ENCODE data around the gene TBC1D32.
A peak's percentile ranks its signal among the peaks of the same experiment; 100 is the strongest.
"Not testable (repeated sequence)": the region's sequence is repeated elsewhere in the genome, so short reads cannot be mapped to it uniquely, and the experiment has no call there.

The TBC1D32 gene

DNA sequence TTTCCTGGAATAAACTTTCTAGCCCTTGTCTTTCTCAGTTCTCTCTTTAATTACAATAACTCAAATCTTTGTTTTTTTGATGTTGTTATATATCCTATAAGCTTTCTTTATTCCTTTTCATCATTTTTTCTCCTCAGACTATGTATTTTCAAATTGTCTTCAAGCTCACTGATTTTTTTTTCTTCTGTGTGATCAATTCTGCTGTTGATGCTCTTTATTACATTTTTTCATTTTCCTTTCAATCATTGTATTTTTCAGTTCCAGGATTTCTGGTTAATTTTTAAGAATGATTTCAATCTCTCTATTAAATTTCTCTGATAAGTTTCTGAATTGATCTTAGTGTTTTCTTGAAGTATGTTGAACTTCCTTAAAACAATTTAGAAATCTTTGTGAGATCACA, 209.7 kb downstream of the TBC1D32 start:
- DNase-seq (ENCODE audit: low spot score): no peak

DNA sequence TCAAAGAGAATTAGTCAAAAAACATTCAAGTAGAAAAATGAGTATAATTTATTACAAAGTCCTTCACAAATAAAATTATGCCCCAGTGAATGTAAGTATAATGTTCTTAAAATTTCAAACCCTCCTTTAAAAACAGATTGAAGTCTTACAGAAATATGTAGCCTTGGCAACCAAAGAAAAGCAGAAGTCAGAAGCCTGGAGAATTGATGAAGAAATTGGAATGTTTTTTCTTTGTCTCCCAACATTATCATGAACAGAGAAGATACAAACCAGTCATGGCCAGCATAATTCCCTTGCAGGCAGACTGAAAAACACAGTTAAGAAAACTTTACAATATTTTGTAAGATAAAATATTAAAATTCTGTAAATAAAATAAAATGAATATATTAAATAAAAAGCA, 221.9 kb downstream of the TBC1D32 start:
- no peak for DNase-seq (ENCODE audit: low spot score)

DNA sequence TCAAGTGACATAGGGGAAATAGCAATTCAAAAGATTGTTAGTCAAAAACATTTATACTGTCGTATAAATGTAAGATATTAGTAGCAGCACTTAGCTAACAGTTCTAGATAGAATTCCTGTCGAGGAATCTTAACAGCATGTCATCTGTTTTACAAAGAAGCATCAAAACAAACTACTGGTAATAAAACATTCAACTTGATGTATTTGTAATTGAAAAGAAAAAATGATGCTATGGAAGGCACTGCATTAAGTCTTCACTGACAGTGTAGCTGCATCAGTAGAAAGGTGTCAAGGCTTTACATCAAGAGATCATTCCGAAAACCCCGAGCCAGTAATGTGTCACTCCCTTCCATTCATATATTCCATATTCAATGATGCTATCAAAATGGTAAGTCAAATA, 223.5 kb downstream of the TBC1D32 start:
- no peak for DNase-seq (ENCODE audit: low spot score)

DNA sequence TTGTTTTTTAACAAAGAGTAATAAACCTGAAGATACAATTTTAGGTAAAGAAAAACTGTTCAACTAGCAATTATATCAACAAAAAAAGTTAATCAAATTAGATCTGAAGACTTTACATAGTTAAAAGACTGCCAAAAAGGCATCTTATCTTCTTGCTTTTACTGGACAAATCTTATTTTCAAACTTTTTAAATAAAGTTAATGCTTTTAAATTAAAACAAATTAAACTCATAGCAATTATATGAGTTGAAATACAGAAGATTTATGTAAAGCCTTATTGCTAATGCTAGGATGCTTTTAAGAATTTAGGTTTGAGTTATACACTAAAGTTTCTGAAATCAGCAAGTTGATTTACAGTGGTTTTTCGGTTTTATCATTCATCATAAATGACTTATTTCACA, 227.3 kb downstream of the TBC1D32 start:
- DNase-seq (ENCODE audit: low spot score): no peak

DNA sequence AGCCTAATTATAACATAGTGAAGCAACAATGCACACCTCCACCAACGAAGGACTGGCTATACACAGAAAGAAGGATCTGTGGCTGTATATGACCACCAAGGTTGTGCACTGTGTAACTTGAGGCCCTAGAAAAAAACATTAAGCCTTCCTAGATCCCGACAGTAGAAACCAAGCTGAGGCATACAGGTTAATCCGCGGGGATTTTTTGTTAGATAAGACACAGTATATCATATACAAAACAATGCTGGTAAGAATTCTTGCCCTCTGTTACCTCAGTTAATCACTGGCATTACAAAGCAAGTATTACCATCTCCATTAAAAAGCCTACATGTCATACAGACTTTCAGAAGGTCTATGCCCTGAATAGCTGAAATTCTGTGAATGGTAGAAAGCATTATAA, 228.8 kb downstream of the TBC1D32 start:
- DNase-seq (ENCODE audit: low spot score): no peak

DNA sequence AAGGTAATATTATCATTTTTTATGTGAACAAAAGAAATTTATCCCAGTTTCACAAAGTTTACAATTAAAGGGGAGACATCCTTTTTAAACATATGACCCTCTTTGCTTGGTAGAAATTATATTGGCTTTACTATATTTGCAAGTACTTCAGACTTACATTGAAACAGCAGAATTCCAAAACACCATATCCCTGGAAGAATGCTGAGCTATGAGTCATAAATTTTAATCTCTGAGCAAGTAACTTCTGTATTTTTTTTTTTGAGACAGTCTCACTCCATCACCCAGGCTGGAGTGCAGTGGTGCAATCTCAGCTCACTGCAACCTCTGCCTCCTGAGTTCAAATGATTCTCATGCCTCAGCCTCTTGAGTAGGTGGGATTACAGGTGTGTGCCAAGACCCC, 240.4 kb downstream of the TBC1D32 start:
- no peak for DNase-seq (ENCODE audit: low spot score)

DNA sequence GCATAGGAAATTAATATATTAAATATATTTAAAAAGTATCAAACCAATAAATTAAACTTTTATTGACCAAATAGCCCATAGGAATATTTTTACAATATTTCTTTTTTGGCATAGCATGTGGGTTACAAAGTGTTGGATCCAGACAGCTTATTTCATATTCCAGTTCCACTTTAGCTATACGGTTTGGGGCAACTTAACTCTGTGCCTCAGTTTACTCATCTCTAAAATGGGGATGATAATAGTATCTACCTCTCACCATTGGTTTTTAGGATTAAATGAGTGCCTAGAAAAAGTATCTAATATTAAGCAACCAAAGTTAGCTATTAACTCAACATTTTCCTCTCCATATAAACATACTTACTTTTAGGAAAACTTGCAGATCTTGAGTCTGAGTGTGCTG, 243.8 kb downstream of the TBC1D32 start:
- DNase-seq (ENCODE audit: low spot score): no peak

DNA sequence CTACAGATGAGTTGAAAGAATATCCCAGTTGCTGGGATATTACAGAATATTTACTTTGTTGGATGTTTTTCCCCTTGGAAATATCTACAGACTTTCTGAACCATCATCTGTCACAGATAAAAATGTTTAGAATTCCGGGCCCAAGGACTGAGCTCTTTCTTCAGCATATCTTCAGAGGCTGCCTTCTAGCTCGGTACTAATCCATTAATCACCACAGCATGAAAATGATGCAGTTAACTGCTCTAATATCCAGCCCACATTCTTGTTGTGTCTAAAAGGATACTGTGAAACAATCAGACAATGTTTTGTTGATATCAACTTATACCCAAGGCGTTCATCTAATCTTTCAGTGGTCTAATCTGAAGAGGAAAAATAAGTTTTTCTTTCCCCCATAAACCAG, 247.4 kb downstream of the TBC1D32 start:
- DNase-seq (ENCODE audit: low spot score): no peak

DNA sequence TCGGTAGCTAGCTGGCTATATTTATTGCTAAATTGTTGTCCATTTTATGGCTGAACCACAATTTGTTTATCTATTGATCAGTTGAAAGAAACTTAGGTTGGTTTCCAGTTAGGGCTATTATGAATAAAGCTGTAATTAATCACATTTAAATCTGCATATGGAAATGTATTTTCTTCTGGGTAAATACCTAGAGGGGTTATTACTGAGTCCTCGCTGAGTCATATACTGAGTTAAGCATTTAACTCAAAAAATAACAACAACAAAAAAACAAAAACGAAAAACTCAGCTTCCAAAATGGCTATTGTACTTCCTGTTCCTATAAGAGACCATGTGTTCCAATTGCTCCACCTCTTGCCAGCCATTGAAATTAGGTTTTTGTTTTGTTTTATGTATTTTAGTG, 258.2 kb downstream of the TBC1D32 start:
- no peak for DNase-seq (ENCODE audit: low spot score)

DNA sequence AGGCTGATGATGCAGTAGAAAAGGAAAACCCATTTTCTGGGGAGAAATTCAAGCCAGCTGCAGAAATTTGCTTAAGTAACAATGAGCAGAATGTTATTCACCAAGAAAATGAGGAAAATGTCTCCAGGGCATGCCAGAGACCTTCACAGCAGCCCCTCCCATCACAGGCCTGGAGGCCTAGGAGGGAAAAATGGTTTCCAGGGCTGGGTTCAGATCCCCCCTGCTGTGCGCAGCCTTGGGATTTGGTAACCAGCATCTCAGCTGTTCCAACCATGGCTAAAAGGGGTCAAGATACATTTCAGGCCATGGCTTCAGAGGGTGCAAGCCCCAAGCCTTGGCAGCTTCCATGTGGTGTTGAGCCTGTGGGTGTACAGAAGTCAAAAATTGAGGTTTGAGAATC, 265.5 kb downstream of the TBC1D32 start:
- not testable (repeated sequence) for DNase-seq (ENCODE audit: low spot score)

DNA sequence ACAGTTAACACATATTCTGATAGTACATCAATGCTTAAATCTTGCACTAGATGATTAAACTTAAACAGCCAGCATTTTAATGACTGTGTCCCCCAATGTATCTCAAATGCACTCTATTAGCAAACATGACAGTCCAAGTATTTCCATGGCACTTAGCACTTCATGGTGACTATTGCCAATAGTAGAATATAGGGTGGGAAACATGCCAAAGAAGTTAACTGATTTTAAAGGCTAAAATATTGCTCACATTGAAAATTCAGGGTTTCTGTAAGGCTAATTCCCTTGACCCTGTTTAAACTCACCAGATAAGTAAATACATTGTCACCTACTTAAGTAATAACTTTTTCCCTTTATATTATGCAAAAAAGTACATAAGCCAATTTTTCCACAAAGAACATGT, 266.9 kb downstream of the TBC1D32 start:
- no peak for DNase-seq (ENCODE audit: low spot score)

DNA sequence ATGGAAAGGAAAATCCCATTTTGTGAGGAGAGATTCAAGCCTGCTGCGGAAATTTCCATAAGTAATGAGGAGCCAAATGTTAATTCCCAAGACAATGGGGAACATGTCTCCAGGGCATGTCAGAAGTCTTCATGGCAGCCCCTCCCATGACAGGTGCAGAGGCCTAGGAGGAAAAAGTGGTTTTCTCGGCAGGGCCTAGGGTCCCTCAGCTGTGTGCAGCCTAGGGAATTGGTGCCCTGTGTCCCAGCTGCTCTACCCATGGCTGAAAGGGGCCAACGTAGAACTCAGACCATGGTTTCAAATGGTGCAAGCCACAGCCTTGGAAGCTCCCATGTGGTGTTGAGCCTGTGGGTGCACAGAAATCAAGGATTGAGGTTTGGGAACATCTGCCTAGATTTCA, 269.9 kb downstream of the TBC1D32 start:
- no peak for DNase-seq (ENCODE audit: low spot score)

DNA sequence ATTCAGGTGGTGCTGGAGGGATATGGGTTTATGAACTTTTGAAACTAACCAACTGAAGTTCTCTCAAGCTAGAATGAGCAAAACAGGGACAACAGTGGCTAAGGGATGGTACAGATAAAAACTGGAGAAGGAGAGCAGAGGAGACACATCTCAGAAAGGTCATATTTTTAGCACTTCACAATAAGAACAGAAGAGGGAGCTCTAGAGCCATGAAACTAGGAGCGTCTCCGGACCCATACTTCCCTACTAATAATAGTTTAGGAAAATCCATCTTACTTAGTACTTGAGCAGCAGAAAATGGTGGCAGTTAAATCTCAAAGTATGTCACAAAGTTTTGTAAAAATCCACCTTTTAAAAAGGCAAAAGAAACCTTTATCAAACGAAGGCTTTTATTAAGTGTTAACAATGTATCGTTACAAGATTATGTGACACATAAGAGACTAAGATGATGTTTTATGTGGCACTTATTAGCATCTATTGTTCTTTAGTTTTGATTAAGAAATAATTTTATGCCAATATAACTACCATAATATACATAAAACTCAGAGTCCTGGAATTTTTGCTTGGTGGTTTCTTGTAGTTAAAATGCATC, 278.6 kb downstream of the TBC1D32 start:
- DNase-seq (ENCODE audit: low spot score): peak; percentile 60

DNA sequence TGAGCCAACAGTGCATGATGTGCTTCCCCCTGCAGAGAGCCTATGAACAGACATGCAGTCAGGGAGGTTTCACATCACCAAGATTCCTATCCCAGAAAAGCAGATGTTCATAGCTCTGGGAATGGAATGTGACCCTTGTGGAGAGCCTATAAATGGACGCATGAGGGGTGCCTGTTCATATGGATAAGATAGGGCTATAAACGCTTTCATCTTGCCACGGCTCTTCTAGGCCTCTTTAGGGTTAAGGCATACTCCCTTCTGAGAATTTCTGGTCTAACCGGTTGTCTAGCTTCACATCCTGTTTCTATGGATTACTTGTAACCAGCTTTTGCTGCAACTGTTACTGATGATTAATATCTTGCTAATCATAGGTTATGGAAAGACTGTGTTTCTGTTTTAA, 285.7 kb downstream of the TBC1D32 start:
- not testable (repeated sequence) for DNase-seq (ENCODE audit: low spot score)

DNA sequence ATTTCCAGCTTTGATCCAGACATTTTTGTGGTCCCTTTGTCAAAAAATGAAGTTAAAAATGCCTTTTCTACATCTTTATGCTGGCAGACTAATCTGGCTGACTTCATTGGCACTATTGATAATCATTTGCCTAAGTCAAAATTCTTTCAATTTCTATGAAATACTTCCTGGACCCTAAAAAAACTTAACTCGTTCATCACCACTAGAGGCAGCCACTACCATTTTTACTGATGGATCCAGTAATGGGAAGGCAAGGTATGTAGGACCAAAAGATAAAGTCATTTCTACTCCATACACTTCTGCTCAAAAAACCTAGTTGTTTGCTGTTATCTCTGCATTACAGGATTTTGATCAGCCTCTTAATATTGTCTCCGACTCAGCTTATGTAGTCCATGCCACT, 289.4 kb downstream of the TBC1D32 start:
- DNase-seq (ENCODE audit: low spot score): not testable (repeated sequence)

DNA sequence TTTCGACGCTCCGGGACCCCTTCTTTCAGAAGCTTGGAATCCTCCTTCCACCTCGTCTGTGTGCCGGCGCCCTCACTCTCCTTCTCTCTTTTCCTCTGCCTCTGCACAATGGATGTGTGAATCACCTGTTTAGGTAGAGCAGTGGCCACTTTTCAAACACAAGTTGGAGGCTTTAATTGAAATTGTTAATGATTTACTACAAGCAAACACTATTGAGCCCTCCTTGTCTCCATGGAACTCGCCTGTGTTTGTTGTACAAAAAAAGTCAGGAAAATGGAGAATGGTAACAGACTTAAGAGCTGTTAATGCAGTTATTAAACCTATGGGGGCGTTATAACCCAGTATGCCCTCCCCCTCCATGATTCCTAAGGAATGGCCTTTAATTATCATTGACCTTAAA, 290.6 kb downstream of the TBC1D32 start:
- DNase-seq (ENCODE audit: low spot score): not testable (repeated sequence)

DNA sequence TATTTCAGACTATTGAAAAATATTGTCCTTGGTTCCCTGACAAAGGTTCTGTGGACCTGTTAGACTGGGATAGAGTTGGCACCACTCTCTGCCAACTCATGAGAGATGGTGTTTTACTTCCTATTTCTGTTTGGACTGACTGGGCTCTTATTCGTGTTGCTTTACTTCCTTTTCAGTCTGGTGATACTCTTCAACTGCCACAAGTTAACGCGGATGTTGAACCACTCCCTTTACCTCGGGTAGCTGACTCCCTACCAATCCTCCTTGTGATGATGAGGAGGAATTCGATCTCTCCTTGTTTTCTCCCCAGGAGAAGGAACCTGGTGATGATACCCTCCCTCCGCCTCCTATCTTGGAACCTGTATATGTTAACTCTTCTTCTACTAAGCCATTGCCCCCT, 291.1 kb downstream of the TBC1D32 start:
- DNase-seq (ENCODE audit: low spot score): not testable (repeated sequence)

DNA sequence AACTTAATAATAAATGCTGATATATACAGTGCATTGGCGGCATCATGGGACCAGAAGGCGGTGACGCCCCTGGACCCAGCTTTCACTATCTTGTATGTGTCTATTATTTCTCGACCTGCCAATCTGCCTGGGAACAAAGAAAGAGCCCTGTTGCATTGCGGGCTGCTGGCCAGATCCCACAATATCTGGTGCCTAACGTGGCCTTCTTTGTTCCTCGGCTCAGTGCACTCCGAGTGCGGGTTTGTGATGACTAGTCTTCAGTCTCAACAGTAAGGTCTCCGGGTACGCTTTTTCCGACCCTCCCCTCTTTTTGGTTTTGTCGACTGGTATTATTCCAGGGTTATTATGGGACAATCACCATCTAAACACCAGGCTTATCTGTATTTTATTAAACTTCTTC, 291.5 kb downstream of the TBC1D32 start:
- DNase-seq (ENCODE audit: low spot score): no peak

DNA sequence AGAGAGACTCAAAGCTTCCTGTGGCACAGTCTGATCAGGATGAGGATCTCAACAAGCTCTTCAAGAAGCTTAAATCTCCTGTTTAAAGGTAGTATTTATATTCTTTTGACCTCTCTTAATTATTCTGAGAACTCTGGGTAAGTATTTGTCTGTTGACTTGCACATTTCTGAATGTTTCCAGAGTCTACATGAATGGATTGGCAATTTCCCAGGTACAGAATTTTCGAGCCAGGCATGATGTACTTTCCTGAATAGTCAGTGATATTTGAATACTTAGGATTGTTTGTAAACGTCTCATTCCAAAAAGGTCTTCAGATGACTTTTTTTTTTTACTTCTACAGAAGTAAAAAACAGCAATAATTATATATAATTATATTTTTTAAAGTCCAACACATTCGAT, 293.4 kb downstream of the TBC1D32 start:
- DNase-seq (ENCODE audit: low spot score): no peak

DNA sequence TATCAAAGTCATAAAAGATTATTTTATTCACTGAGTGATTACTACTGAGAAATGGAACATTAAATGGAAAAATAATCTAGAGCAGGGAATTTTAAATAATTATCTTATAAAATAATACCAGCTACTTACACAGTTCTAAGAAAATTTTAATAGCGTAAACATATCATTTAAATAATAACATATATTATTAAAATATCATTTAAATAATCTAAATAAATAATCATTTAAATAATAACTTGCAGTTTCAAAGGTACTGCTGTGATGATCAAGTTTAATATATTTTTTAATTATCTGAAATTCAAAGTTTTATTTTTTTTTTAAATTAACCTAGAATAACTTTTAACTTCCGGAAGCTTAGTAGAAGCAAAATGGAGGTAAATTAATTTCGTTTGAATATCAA, 301.2 kb downstream of the TBC1D32 start:
- no peak for DNase-seq (ENCODE audit: low spot score)

DNA sequence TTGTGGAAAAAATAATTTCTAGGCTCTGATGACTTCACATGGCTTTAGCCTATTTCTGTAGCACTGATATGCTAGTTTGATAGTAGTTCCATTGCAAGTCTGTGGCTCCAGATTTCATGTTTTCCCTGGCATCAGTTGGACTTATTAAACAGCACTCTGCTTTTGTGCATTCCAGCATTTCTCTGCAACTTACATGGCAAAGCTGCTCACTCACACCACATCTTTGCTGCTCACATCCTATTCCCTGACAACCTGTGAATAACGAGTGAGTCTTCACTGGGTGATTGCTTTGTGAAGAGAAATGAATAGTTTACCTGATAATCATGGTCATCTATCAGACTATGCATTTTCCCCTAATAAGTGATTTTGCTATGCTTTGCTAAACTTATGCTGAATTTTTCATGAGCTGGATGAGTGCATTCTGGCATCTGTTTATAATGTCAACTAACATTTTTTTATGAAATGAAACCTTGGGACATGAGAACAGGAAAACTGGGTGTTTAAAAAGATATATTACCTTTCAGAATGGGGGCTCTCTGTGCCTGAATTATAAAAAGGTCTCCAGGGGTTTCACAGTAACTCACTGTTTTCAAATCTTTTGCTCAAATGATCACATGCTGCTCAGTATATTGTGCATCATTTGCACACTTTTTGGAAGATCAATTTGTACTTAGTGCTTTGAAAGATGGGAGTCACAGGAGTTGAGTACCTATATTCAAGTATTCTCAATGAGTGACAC, 301.8 kb downstream of the TBC1D32 start:
- DNase-seq (ENCODE audit: low spot score): no peak

Measured in D341Med (cell line).